Measurements from ENCODE around the gene CDYL2.

GRCh38 chr16:80751167-80751566, 53.2 kb downstream of the CDYL2 start:
- TF ChIP-seq CTCF (IDR thresholded peaks at IDR 0.05; ENCODE audit: low read depth, low read length), result no peak
- TF ChIP-seq MAX (IDR thresholded peaks at IDR 0.05; ENCODE audit: low read depth, low read length), result no peak
- no peak for TF ChIP-seq POLR2A (IDR thresholded peaks at IDR 0.05; ENCODE audit: extremely low read depth, insufficient read length)
- TF ChIP-seq MYC (IDR thresholded peaks at IDR 0.05; ENCODE audit: low read depth, low read length), result no peak

All from NB4 (cell line).